GM12872 (cell line): ENCODE results near the gene MICU1.

Experiments used
- CTCF ChIP-seq: IDR thresholded peaks from 3 replicates; pipeline ENCODE4 v1.5.1; 2011; ENCODE audit warnings: low read depth, mild to moderate bottlenecking, low read length, moderate library complexity; ENCODE audit not compliant: insufficient read depth

The MICU1 gene

GRCh38 chr10:72515455-72515854, 110.4 kb downstream of the MICU1 start:
- TF ChIP-seq CTCF = no peak

- TF ChIP-seq CTCF = no peak
Measured at GRCh38 chr10:72513910-72514309, 112.0 kb downstream of the MICU1 start.

- no peak for TF ChIP-seq CTCF
Measured at GRCh38 chr10:72511459-72511858, 114.4 kb downstream of the MICU1 start.

GRCh38 chr10:72509941-72510340, 115.9 kb downstream of the MICU1 start:
- TF ChIP-seq CTCF = no peak

GRCh38 chr10:72509206-72509799, 116.6 kb downstream of the MICU1 start:
- no peak for TF ChIP-seq CTCF

- no peak for TF ChIP-seq CTCF
Measured at GRCh38 chr10:72508033-72508432, 117.8 kb downstream of the MICU1 start.

GRCh38 chr10:72506474-72506873, 119.4 kb downstream of the MICU1 start:
- TF ChIP-seq CTCF = no peak
